Duodenal mucosa (tissue), 2 donors: ENCODE measurements around the gene PRIM2.
"Not testable (repeated sequence)": the region's sequence is repeated elsewhere in the genome, so short reads cannot be mapped to it uniquely, and the experiment has no call there.

ENCODE experiments used
- H3K27ac ChIP-seq: one replicate; pipeline ENCODE4 v1.7.0; 2013; ENCODE audit warnings: low read depth, low read length
- H3K27me3 ChIP-seq, 2 donors: one replicate each; pipeline ENCODE4 v1.7.0; 2013; ENCODE audit warnings: low read length in 2 of 2, control low read depth in 1 of 2; ENCODE audit not compliant: insufficient read depth in 2 of 2, control insufficient read depth in 1 of 2
- H3K36me3 ChIP-seq, 2 donors: one replicate each; pipeline ENCODE4 v1.7.0; 2013; ENCODE audit warnings: low read length in 2 of 2, control low read depth in 1 of 2; ENCODE audit not compliant: insufficient read depth in 2 of 2, control insufficient read depth in 1 of 2
- H3K4me1 ChIP-seq, 2 donors: one replicate each; pipeline ENCODE4 v1.7.0; 2013; ENCODE audit warnings: low read length in 2 of 2, control low read depth in 1 of 2; ENCODE audit not compliant: insufficient read depth in 2 of 2, control insufficient read depth in 1 of 2
- H3K4me3 ChIP-seq, 2 donors: one replicate each; pipeline ENCODE4 v1.7.0; 2013; ENCODE audit warnings: low read length in 2 of 2, low read depth in 1 of 2
- H3K9ac ChIP-seq, 2 donors: one replicate each; pipeline ENCODE4 v1.7.0; 2013; ENCODE audit warnings: low read length in 2 of 2, low read depth in 1 of 2
- H3K9me3 ChIP-seq, 2 donors: one replicate each; pipeline ENCODE4 v1.7.0; 2013; ENCODE audit warnings: low read length in 2 of 2, control low read depth in 1 of 2; ENCODE audit not compliant: control insufficient read depth in 1 of 2

Gene PRIM2

DNA sequence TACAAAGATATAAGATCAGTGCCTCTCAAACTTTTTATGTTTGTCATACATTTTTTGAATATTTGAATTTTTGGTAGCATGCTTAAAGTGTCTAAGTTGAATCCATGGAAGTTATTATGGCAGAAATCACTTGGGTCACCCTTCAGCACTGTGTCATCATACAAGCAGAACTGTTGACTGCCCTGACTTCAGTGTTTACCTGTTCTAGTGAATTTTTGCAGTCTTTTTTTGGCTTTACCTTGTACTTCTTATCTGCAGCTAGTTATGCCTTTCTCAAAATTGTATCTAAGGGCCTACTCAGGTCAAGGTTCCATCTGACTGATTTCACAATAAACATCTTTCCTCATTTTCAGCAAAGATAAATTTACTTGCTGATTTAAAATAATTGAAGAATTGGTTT, 241.7 kb downstream of the PRIM2 start:
- not testable (repeated sequence) for H3K9me3 ChIP-seq, H3K36me3 ChIP-seq, H3K4me1 ChIP-seq, H3K27me3 ChIP-seq, H3K27ac ChIP-seq, H3K4me3 ChIP-seq, H3K9ac ChIP-seq

GRCh38 chr6:57562233-57562632, 244.8 kb downstream of the PRIM2 start:
- H3K4me3 ChIP-seq, H3K27ac ChIP-seq, H3K9me3 ChIP-seq, H3K9ac ChIP-seq, H3K27me3 ChIP-seq, H3K36me3 ChIP-seq, H3K4me1 ChIP-seq: not testable (repeated sequence)

GRCh38 chr6:57572119-57572518, 254.7 kb downstream of the PRIM2 start:
- not testable (repeated sequence) for H3K4me1 ChIP-seq, H3K4me3 ChIP-seq, H3K27me3 ChIP-seq, H3K9me3 ChIP-seq, H3K27ac ChIP-seq, H3K36me3 ChIP-seq, H3K9ac ChIP-seq

DNA sequence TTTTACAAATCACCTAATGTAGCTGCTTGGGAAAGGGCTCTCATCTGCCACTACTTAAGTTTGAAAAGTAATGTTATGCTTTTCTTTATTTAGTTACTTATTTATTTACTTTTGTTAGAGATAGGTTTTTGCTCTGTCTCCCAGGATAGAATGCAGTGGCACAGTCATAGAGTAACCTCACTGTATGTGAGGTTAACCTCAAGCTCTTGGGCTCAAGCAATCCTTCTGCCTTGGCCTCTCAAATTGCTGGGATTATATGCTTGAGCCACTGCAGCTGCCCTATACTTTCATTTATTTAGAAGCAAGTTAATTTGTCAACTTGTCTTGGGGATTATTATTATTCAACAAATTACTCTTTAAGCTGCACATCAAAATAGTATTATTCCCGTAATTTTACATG, 255.4 kb downstream of the PRIM2 start:
- not testable (repeated sequence) for H3K4me3 ChIP-seq, H3K36me3 ChIP-seq, H3K9ac ChIP-seq, H3K4me1 ChIP-seq, H3K27me3 ChIP-seq, H3K9me3 ChIP-seq, H3K27ac ChIP-seq

GRCh38 chr6:57577023-57577422, 259.6 kb downstream of the PRIM2 start:
- not testable (repeated sequence) for H3K4me3 ChIP-seq, H3K9me3 ChIP-seq, H3K9ac ChIP-seq, H3K4me1 ChIP-seq, H3K27ac ChIP-seq, H3K27me3 ChIP-seq, H3K36me3 ChIP-seq

GRCh38 chr6:57579489-57579888, 262.1 kb downstream of the PRIM2 start:
- H3K4me1 ChIP-seq, H3K9ac ChIP-seq, H3K4me3 ChIP-seq, H3K36me3 ChIP-seq, H3K27ac ChIP-seq, H3K27me3 ChIP-seq, H3K9me3 ChIP-seq: not testable (repeated sequence)

DNA sequence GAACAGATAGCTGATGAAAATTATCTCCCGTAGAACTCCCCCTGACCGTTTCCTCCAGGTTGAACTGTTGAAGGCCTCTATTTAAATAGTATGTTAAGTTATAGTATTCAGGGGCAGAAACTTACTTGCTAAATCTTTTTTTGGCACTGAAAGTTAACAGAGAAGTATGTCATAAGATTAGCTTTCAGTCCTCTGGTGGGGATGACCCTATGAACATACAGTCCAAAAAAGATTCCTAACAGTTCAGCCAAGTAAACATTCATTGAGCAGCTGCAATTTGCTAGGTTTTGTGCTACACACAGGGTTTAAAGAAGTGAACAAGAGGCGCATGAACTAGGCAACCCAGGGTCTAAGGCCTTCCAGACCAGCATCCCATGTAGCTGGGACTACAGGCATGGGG, 264.2 kb downstream of the PRIM2 start:
- H3K9me3 ChIP-seq, H3K9ac ChIP-seq, H3K4me1 ChIP-seq, H3K4me3 ChIP-seq, H3K27ac ChIP-seq, H3K36me3 ChIP-seq, H3K27me3 ChIP-seq: not testable (repeated sequence)

GRCh38 chr6:57601105-57601504, 283.7 kb downstream of the PRIM2 start:
- H3K27ac ChIP-seq, H3K9ac ChIP-seq, H3K27me3 ChIP-seq, H3K4me3 ChIP-seq, H3K4me1 ChIP-seq, H3K9me3 ChIP-seq, H3K36me3 ChIP-seq: not testable (repeated sequence)

DNA sequence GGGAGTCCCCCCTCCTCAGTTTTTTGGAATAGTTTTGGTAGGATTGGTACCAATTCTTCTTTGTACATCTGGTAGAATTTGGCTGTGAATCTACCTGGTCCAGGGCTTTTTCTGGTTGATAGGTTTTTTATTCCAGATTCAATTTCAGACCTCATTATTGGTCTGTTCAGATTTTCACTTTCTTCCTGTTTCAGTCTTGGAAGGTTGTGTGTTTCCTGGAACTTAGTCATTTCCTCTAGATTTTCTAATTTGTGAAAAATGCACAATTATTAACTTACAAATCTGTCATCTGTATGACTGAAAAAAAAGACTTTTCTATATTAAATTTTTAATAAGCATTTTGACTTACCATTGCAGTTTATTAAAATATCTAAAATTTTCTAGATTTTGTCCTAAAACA, 287.9 kb downstream of the PRIM2 start:
- H3K27me3 ChIP-seq, H3K4me3 ChIP-seq, H3K4me1 ChIP-seq, H3K27ac ChIP-seq, H3K9ac ChIP-seq, H3K9me3 ChIP-seq, H3K36me3 ChIP-seq: not testable (repeated sequence)

DNA sequence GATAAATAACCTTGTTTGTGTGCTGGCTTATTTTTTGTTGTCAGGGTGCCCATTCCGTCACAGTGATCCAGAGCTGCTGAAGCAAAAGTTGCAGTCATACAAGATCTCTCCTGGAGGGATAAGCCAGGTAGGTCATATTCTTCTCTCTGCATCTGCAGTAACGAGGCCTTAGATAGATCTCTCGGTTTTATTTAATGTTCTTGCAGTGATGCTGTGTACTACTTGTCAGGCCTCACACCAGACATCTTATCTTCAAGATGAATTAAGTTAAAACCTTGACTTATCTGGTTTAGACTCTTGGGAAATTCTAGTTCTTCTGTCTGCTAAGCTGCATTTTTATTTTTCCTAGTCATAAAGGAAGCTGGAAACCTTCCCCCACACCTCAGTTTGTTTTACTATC, 288.9 kb downstream of the PRIM2 start:
- H3K27ac ChIP-seq, H3K9me3 ChIP-seq, H3K9ac ChIP-seq, H3K36me3 ChIP-seq, H3K4me3 ChIP-seq, H3K4me1 ChIP-seq, H3K27me3 ChIP-seq: not testable (repeated sequence)

DNA sequence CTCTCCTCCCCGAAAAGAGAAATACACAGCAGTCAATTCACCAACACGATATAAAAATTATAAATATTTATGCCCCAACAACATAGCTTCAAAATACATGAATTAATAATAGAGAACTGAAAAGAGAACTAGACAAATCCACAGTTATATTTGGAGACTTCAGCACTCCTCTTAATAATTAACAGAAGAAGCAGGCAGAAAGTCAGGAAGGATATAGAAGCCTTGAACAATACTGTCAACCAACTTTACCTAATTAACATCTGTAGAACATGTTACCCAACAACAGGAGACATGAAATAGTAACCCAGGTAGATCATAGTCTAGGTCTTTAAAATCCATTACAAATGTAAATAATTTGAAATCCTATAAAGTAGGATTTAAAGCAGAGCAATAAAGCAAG, 293.2 kb downstream of the PRIM2 start:
- not testable (repeated sequence) for H3K27ac ChIP-seq, H3K27me3 ChIP-seq, H3K9me3 ChIP-seq, H3K4me3 ChIP-seq, H3K9ac ChIP-seq, H3K4me1 ChIP-seq, H3K36me3 ChIP-seq
